Neutrophil (primary cell): ENCODE data around the gene SORBS1.

Experiments used
- H3K27ac ChIP-seq: fragments of 200-600 bp; sonication (generic); 2 replicates; pipeline ENCODE4 v1.5.1; 2016; ENCODE audit warnings: mild to moderate bottlenecking, moderate library complexity
- H3K27me3 ChIP-seq: fragments of 200-600 bp; sonication (generic); 2 replicates; pipeline ENCODE4 v1.6.0; 2016; ENCODE audit warnings: mild to moderate bottlenecking
- H3K36me3 ChIP-seq: fragments of 200-600 bp; sonication (generic); 2 replicates; pipeline ENCODE4 v1.5.1; 2017
- H3K4me1 ChIP-seq, 2 experiments: fragments of 200-600 bp in 1 of 2; sonication (generic) in 1 of 2; 1 replicate in 1 of 2; 2 replicates in 1 of 2; pipeline versions ENCODE4 v1.5.1 to v1.6.1; 2013 to 2016; ENCODE audit warnings: low read depth in 1 of 2, low read length in 1 of 2, mild to moderate bottlenecking in 1 of 2, moderate library complexity in 1 of 2; ENCODE audit not compliant: control insufficient read depth in 1 of 2, insufficient read depth in 1 of 2
- H3K4me3 ChIP-seq, 2 experiments: fragments of 200-600 bp in 1 of 2; sonication (generic) in 1 of 2; 1 replicate in 1 of 2; 2 replicates in 1 of 2; pipeline ENCODE4 v1.5.1; 2013 to 2016; ENCODE audit warnings: low read depth in 1 of 2, low read length in 1 of 2, mild to moderate bottlenecking in 1 of 2, moderate library complexity in 1 of 2
- H3K9me3 ChIP-seq: fragments of 200-600 bp; sonication (generic); 2 replicates; pipeline ENCODE4 v1.5.1; 2016
- CTCF ChIP-seq: fragments of 200-600 bp; sonication (generic); IDR thresholded peaks from 2 replicates; pipeline ENCODE4 v1.5.1; 2016; ENCODE audit warnings: antibody characterized with exemption

SORBS1 gene

GRCh38 chr10:95414844-95415485 lies 146.2 kb downstream of the SORBS1 start:
- Histone ChIP-seq H3K4me1 (no peaks in the 10 kb centered on the region), H3K36me3 (no peaks in the 10 kb centered on the region), H3K4me3 (no peak overlapping the region), H3K9me3 (no peaks in the 10 kb centered on the region), H3K27ac (no peak overlapping the region), H3K27me3 (no peaks in the 10 kb centered on the region)
- no peak for TF ChIP-seq CTCF

GRCh38 chr10:95414016-95414830 lies 146.9 kb downstream of the SORBS1 start:
- Histone ChIP-seq H3K36me3 (no peaks in the 10 kb centered on the region), H3K4me3 (no peak overlapping the region), H3K4me1 (no peaks in the 10 kb centered on the region), H3K9me3 (no peaks in the 10 kb centered on the region), H3K27ac (no peak overlapping the region), H3K27me3 (no peaks in the 10 kb centered on the region)
- no peak for TF ChIP-seq CTCF

- Histone ChIP-seq H3K36me3 (no peaks in the 10 kb centered on the region), H3K4me3 (no peak overlapping the region), H3K4me1 (no peaks in the 10 kb centered on the region), H3K27ac (no peak overlapping the region), H3K27me3 (no peaks in the 10 kb centered on the region), H3K9me3 (no peaks in the 10 kb centered on the region)
- no peak for TF ChIP-seq CTCF
These were observed 147.6 kb downstream of the SORBS1 start for GRCh38 chr10:95413588-95413987.

GRCh38 chr10:95411635-95412034 lies 149.5 kb downstream of the SORBS1 start:
- Histone ChIP-seq H3K4me1 (no peaks in the 10 kb centered on the region), H3K36me3 (no peaks in the 10 kb centered on the region), H3K4me3 (no peak overlapping the region), H3K9me3 (no peaks in the 10 kb centered on the region), H3K27me3 (peaks cover 8% of the 10 kb centered on the region), H3K27ac (no peak overlapping the region)
- no peak for TF ChIP-seq CTCF

GRCh38 chr10:95408983-95409873 lies 151.9 kb downstream of the SORBS1 start:
- no peak for TF ChIP-seq CTCF
- Histone ChIP-seq H3K4me1 (no peaks in the 10 kb centered on the region), H3K36me3 (no peaks in the 10 kb centered on the region), H3K27me3 (peaks cover 16% of the 10 kb centered on the region), H3K27ac (no peak overlapping the region), H3K9me3 (no peaks in the 10 kb centered on the region), H3K4me3 (no peak overlapping the region)
